T-helper 17 cell (primary cell): Measurements from ENCODE around the gene RBM28. TPM values are rescaled to one million over a fixed set of nuclear protein-coding genes. Genes with fewer than 3 reads are reported as not detected.

Experiments
- ATAC-seq: fragments of 150-1000 bp; cut with Tn5 transposase; 2 replicates; pipeline ENCODE4 v1.10.0; 2021; ENCODE audit warnings: mild to moderate bottlenecking, moderate library complexity
- DNase-seq, 3 donors: peaks; one replicate each; pipeline versions ENCODE4 v3.0.0 to v3.0.0-alpha.2; 2020 to 2021
- H3K9me3 ChIP-seq: one replicate; pipeline ENCODE4 v1.7.0; 2013; ENCODE audit warnings: low read length, mild to moderate bottlenecking; ENCODE audit not compliant: control insufficient read depth, poor library complexity, severe bottlenecking
- H3K27ac Mint-ChIP-seq: one replicate; pipeline ENCODE4 v1.8.0; 2022; ENCODE audit warnings: mild to moderate bottlenecking, moderate library complexity, mixed read lengths
- H3K27me3 Mint-ChIP-seq: one replicate; pipeline ENCODE4 v1.8.0; 2022; ENCODE audit warnings: mixed read lengths
- H3K36me3 Mint-ChIP-seq: one replicate; pipeline ENCODE4 v1.8.0; 2022; ENCODE audit warnings: low read depth, mixed read lengths
- H3K4me1 Mint-ChIP-seq: one replicate; pipeline ENCODE4 v1.8.0; 2022; ENCODE audit warnings: mild to moderate bottlenecking, mixed read lengths
- H3K4me3 Mint-ChIP-seq: one replicate; pipeline ENCODE4 v1.8.0; 2022; ENCODE audit warnings: mild to moderate bottlenecking, moderate library complexity, mixed read lengths
- total RNA-seq, 4 donors: library from RNA in 2 of 4; stranded (reverse) in 2 of 4; gene quantifications; one replicate each; pipeline ENCODE4 v1.2.3 and lab custom pipeline; 2022 to 2026

Gene RBM28
- total RNA-seq, 2 donors from 2014 or later: 24.1 to 24.9 TPM

- peaks cover 13% of the 10 kb centered on the region for H3K4me1 Mint-ChIP-seq
- peaks cover 51% of the 10 kb centered on the region for H3K27me3 Mint-ChIP-seq
- H3K4me3 Mint-ChIP-seq: no peak overlapping the region
These were observed 7.8 kb upstream of the RBM28 start for GRCh38 chr7:128351296-128352152.

GRCh38 chr7:128350708-128351295 is 7.1 kb upstream of the RBM28 start:
- no peaks in the 10 kb centered on the region for H3K9me3 ChIP-seq
- Mint-ChIP-seq H3K4me1 (peaks cover 12% of the 10 kb centered on the region), H3K27me3 (peaks cover 50% of the 10 kb centered on the region), H3K4me3 (peak overlapping the region; percentile 73), H3K27ac (no peak overlapping the region), H3K36me3 (peaks cover 7% of the 10 kb centered on the region)
- DNase-seq (no peak), ATAC-seq (no peak)

More at GRCh38 chr7:128351296-128352152, 7.8 kb upstream of the RBM28 start:
- peak; percentile 63 for ATAC-seq
- no peak for DNase-seq
- Mint-ChIP-seq H3K36me3 (peaks cover 8% of the 10 kb centered on the region), H3K27ac (no peak overlapping the region)
- H3K9me3 ChIP-seq: no peaks in the 10 kb centered on the region

- Mint-ChIP-seq H3K36me3 (peaks cover 5% of the 10 kb centered on the region), H3K27me3 (peaks cover 45% of the 10 kb centered on the region), H3K4me3 (no peak overlapping the region), H3K27ac (no peak overlapping the region), H3K4me1 (peaks cover 10% of the 10 kb centered on the region)
- ATAC-seq: no peak
- no peak for DNase-seq
- no peaks in the 10 kb centered on the region for H3K9me3 ChIP-seq
These were observed 5.7 kb upstream of the RBM28 start for GRCh38 chr7:128349466-128349825.

- Mint-ChIP-seq H3K36me3 (peaks cover 2% of the 10 kb centered on the region), H3K27me3 (peaks cover 32% of the 10 kb centered on the region), H3K4me1 (peaks cover 13% of the 10 kb centered on the region), H3K27ac (no peak overlapping the region), H3K4me3 (no peak overlapping the region)
- no peak for ATAC-seq
- peak in 2 of 3 donors; percentile 17 to 33 for DNase-seq
- no peaks in the 10 kb centered on the region for H3K9me3 ChIP-seq
These were observed 4.0 kb upstream of the RBM28 start for GRCh38 chr7:128347647-128348097.

GRCh38 chr7:128344431-128344774 is 695 bp upstream of the RBM28 start:
- H3K27me3 Mint-ChIP-seq: peaks cover 22% of the 10 kb centered on the region
- H3K27ac Mint-ChIP-seq: no peak overlapping the region
- no peak overlapping the region for H3K4me3 Mint-ChIP-seq
- peaks cover 25% of the 10 kb centered on the region for H3K4me1 Mint-ChIP-seq
- no peak for DNase-seq
- H3K9me3 ChIP-seq: no peaks in the 10 kb centered on the region
- no peak for ATAC-seq
- peaks cover 2% of the 10 kb centered on the region for H3K36me3 Mint-ChIP-seq

- H3K4me1 Mint-ChIP-seq: peaks cover 24% of the 10 kb centered on the region
- H3K9me3 ChIP-seq: no peaks in the 10 kb centered on the region
- H3K27ac Mint-ChIP-seq: peak overlapping the region; percentile 16
- DNase-seq: no peak
- ATAC-seq: no peak
- peaks cover 5% of the 10 kb centered on the region for H3K36me3 Mint-ChIP-seq
- H3K4me3 Mint-ChIP-seq: peak overlapping the region; percentile 45
- no peaks in the 10 kb centered on the region for H3K27me3 Mint-ChIP-seq
These were observed 2.0 kb downstream of the RBM28 start for GRCh38 chr7:128341733-128342132.

- Mint-ChIP-seq H3K36me3 (peaks cover 11% of the 10 kb centered on the region), H3K4me3 (peak overlapping the region; percentile 39), H3K27me3 (no peaks in the 10 kb centered on the region), H3K27ac (no peak overlapping the region), H3K4me1 (peaks cover 8% of the 10 kb centered on the region)
- ATAC-seq: no peak
- H3K9me3 ChIP-seq: no peaks in the 10 kb centered on the region
- DNase-seq: no peak
These were observed 8.0 kb downstream of the RBM28 start for GRCh38 chr7:128335730-128336129.

- Mint-ChIP-seq H3K4me3 (no peak overlapping the region), H3K36me3 (peaks cover 9% of the 10 kb centered on the region), H3K27me3 (no peaks in the 10 kb centered on the region), H3K27ac (no peak overlapping the region), H3K4me1 (peaks cover 7% of the 10 kb centered on the region)
- H3K9me3 ChIP-seq: no peaks in the 10 kb centered on the region
- ATAC-seq (no peak), DNase-seq (no peak)
These were observed 19.4 kb downstream of the RBM28 start for GRCh38 chr7:128324368-128324680.

- no peak for ATAC-seq
- H3K9me3 ChIP-seq: no peaks in the 10 kb centered on the region
- Mint-ChIP-seq H3K4me3 (no peak overlapping the region), H3K36me3 (peaks cover 9% of the 10 kb centered on the region), H3K27ac (no peak overlapping the region), H3K4me1 (peaks cover 7% of the 10 kb centered on the region), H3K27me3 (no peaks in the 10 kb centered on the region)
- DNase-seq: no peak
These were observed 20.0 kb downstream of the RBM28 start for GRCh38 chr7:128323459-128324367.

GRCh38 chr7:128323040-128323439 is 20.7 kb downstream of the RBM28 start:
- DNase-seq (no peak), ATAC-seq (no peak)
- Mint-ChIP-seq H3K4me3 (no peak overlapping the region), H3K27ac (no peak overlapping the region), H3K36me3 (peaks cover 12% of the 10 kb centered on the region), H3K4me1 (peaks cover 7% of the 10 kb centered on the region), H3K27me3 (no peaks in the 10 kb centered on the region)
- no peaks in the 10 kb centered on the region for H3K9me3 ChIP-seq

- Mint-ChIP-seq H3K36me3 (peaks cover 16% of the 10 kb centered on the region), H3K4me3 (no peak overlapping the region), H3K27me3 (no peaks in the 10 kb centered on the region), H3K27ac (peak overlapping the region; percentile 57), H3K4me1 (peaks cover 7% of the 10 kb centered on the region)
- no peak for DNase-seq
- peak; percentile 64 for ATAC-seq
- no peaks in the 10 kb centered on the region for H3K9me3 ChIP-seq
These were observed 21.6 kb downstream of the RBM28 start for GRCh38 chr7:128322040-128322643.

GRCh38 chr7:128321044-128321422 is 22.7 kb downstream of the RBM28 start:
- no peak overlapping the region for H3K4me3 Mint-ChIP-seq
- H3K27me3 Mint-ChIP-seq: no peaks in the 10 kb centered on the region
- ATAC-seq: no peak

GRCh38 chr7:128318691-128319090 is 25.0 kb downstream of the RBM28 start:
- Mint-ChIP-seq H3K36me3 (peaks cover 29% of the 10 kb centered on the region), H3K27ac (peak overlapping the region; percentile 47)
- ATAC-seq: no peak

More at GRCh38 chr7:128321044-128321422, 22.7 kb downstream of the RBM28 start:
- no peak for DNase-seq
- peaks cover 21% of the 10 kb centered on the region for H3K36me3 Mint-ChIP-seq
- H3K9me3 ChIP-seq: no peaks in the 10 kb centered on the region
- H3K4me1 Mint-ChIP-seq: peaks cover 7% of the 10 kb centered on the region
- peak overlapping the region; percentile 57 for H3K27ac Mint-ChIP-seq

More at GRCh38 chr7:128318691-128319090, 25.0 kb downstream of the RBM28 start:
- H3K9me3 ChIP-seq: no peaks in the 10 kb centered on the region
- no peaks in the 10 kb centered on the region for H3K27me3 Mint-ChIP-seq
- H3K4me3 Mint-ChIP-seq: no peak overlapping the region
- peaks cover 3% of the 10 kb centered on the region for H3K4me1 Mint-ChIP-seq
- no peak for DNase-seq
